SU-DHL-6 (cell line): ENCODE measurements around the gene RBM12.

Experiments used
- CTCF ChIP-seq: fragments of 200-600 bp; sonication (generic); IDR thresholded peaks from one replicate; pipeline ENCODE4 v1.5.1; 2017; ENCODE audit warnings: antibody characterized with exemption, mild to moderate bottlenecking, low read length, moderate library complexity; ENCODE audit not compliant: insufficient read depth, poor library complexity, severe bottlenecking
- EZH2phosphoT487 ChIP-seq: fragments of 200-600 bp; sonication (generic), shearing (Covaris generic); conservative IDR thresholded peaks from 2 replicates; pipeline ENCODE4 v1.6.1; 2018; ENCODE audit warnings: mild to moderate bottlenecking, antibody characterized with exemption, low read length, moderate library complexity, mixed read lengths

DNA sequence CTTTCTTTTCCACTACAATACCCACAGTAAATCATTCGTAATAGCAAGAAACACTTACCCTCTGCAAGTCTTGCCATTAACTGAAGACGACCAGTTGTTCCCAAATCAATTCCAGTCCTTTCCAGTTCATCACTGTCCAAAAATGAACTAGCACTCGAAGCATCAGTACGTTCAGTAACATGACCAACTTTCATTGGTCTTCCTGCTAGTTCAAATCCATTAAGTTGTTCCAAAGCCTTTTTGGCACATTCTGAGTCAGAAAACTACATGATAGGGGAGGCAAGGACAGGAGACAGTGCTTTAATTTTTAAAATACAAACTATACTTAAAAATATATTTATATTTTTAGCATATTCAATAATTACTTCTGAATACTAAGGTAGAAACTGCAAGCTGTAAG lies 49.4 kb upstream of the RBM12 start:
- TF ChIP-seq CTCF (no peak), EZH2phosphoT487 (no peak)
